GM19468 (cell line): ENCODE measurements around the gene PDLIM4.

Source experiments
- ATAC-seq: cut with Tn5 transposase; IDR thresholded peaks from one replicate; pipeline ENCODE4 v1.9.1; 2021; ENCODE audit warnings: mild to moderate bottlenecking, moderate library complexity, moderate number of reproducible peaks; ENCODE audit not compliant: unreplicated experiment; ENCODE audit errors: extremely low read depth

Gene PDLIM4, protein sequence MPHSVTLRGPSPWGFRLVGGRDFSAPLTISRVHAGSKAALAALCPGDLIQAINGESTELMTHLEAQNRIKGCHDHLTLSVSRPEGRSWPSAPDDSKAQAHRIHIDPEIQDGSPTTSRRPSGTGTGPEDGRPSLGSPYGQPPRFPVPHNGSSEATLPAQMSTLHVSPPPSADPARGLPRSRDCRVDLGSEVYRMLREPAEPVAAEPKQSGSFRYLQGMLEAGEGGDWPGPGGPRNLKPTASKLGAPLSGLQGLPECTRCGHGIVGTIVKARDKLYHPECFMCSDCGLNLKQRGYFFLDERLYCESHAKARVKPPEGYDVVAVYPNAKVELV

DNA sequence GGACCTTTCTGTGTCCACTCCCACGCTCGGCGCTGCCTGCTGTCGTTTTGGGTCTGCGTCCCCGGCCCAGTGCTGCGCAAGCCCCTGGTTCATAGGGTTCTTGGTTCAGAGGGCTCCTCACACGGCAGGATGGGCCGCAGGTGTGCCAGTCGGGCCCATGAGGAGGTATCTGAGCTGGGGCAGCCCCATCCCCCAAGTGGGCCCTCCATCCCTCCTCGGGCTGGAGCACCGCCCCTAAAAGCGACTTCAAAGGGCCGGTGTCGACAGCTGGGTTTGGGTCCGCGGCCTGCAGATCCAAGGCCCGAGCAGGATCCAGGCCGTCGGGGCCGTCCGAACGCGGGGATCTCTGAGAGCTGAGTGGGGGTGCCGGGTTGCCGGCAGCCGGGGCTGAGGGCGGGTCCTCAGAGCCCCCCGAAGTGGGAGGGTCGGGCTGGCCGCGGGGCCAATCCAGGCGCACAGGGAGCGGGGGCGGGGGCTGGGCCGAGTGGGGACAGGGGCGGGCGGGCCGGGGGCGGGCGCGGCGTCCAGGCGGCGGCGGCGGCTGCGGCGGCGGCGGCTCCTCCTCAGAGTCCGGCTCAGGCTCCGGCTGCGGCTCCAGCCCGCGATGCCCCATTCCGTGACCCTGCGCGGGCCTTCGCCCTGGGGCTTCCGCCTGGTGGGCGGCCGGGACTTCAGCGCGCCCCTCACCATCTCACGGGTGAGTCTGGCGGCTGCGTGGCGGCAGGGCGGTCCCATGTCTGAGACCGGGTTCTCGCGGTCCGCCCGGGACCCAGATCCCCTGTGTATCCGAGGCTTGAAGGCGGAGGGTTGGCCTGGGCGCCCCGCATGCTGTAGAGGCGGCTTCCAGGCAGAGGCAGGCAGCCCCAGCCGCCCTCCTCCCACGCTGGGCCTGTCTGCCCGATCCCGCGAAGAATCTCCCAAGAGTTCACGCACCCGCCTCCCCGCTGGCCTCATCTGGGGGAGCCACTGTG is at the start of gene PDLIM4:
PDLIM4 (plus strand) TSS at position 566 of the 971 bp plus-strand sequence; CDS start at position 605, 39 bp downstream.
- ATAC-seq, result no peak

DNA sequence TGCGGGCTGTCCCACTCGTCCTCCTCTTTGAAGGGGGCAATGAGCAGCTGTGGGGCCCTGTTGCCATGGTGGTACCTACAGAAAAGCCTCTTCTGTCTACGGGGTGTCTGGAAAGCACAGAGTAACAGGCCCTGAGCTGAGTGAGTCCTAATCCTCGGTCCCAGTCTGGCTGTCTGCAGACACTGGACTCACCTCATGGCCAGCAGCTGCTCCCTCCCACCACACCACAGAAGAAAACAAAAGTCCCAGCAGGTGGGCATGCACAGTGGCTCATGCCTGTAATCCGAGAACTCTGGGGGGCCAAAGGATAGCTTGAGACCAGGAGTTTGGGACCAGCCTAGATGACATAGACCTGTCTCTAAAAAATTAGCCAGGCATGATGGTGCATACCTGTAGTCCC is 49.7 kb upstream of the PDLIM4 start:
- no peak for ATAC-seq

DNA sequence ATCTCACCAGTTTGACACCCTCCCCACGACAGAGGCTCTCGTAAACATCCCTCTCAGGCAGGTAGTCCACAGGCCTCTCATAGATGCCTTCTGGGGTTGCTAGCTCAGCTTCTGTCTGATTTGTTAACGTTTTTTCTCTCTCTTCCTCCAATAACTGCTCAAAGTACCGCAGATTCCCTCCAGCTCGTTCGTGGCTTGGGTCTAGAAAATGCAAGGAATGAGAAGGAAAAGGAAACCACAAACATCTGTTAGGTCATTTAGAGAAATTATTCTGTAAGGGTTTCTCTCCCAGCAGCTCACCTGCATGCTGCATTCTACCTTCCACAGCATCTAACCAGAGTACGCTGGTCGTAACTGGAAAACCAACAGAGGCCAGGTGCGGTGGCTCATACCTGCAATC is 48.4 kb upstream of the PDLIM4 start:
- ATAC-seq, result no peak

GRCh38 chr5:132209901-132210545 is 47.5 kb upstream of the PDLIM4 start:
- no peak for ATAC-seq

GRCh38 chr5:132210944-132211343 is 46.6 kb upstream of the PDLIM4 start:
- ATAC-seq, result no peak

DNA sequence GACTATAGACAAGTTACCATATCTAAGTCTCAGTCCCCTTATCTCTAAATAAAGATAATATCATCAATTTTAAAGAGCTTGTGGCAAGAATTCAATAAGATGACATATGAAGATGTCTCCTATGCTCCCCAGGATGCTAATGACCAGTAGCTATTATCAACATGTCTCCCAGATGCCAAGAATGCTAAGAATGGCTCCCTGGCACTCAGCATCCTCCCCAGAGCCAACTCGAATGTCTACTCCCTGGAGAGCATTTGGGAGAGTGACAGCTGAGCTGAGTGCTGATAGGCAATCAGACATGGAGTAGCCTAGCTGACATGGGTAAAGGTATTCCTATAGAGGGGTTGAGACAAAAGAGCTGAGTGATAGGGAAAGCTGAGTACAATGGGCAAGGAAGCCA is 45.7 kb upstream of the PDLIM4 start:
- ATAC-seq, result no peak

DNA sequence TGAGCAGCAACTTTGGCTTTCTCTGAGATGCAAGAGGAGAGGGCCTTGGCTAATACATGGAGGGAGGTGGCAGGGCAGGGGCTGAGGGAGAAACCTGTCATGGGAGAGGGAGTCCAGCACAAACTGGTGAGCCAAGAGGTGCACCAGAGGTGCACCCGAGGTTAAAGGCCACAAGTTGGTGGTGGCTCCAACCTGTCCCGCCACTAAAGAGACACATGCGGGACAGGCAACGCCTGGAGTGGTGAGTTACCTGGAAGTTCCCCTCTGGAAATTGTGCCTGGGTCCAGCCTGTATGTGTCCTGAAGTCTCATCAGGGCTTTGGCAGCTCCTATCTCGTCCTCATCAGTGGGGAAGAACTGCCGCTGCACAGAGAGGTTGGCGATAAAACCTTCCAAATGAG is 43.8 kb upstream of the PDLIM4 start:
- no peak for ATAC-seq

DNA sequence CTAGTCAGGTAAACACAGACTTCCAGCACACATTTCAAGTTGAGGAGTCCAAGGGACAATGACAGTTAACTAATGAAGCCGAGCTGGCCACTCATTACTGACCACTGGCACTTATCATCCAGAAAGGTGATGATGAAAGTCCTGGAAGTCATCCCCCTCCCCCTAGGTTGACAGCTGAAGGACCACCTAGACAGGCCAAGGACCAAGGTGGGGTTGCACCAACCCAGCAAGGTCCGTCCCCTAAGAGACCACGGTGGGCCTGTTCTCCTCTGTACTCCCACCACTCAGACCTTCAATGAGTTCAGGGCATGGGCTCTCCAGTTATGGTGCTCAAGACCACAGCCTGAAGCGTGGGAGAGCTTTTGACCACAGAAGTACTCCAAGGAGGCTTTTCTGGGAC is 43.0 kb upstream of the PDLIM4 start:
- ATAC-seq, result no peak

DNA sequence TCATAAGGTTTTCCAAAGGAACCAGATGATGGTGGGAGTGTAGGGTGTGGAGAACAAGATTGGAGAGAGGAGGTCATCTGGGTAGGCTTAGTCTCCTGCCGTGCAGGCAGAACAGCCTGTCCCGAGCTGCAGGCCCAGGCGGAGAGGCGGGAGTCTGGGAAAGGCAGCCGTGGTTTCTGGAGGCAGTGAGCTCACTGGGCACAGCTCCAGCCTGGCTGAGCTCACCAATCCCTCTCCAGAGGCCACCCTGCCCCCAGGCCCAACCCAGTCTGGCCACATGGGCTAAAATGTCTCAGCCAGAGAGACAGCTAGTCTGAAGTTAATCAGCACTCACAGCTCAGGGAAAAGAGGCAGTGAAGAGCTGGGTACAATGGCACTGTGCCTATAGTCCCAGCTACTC is 42.2 kb upstream of the PDLIM4 start:
- no peak for ATAC-seq

DNA sequence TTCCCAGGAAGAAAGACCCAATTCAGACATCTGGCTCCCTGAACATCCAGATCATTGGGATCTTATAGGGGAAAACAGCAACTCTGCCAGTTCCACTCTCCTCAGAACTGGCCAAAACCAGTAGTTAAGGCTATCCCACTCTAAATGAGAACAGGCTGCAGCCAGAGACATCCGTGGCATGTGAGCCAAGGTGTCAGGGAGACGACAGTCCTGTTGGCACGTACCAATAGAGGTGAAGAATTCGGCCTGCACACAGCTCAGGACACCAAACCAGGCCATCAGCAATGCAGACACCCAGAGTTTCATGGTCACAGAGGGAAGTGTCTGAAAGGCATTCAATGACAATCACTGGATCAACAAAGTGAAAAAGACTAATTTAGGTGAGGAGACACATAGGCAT is 39.2 kb upstream of the PDLIM4 start:
- ATAC-seq, result no peak

- no peak for ATAC-seq
Measured at GRCh38 chr5:132219289-132219970, 38.1 kb upstream of the PDLIM4 start.

- ATAC-seq, result no peak
Measured at GRCh38 chr5:132219981-132220380, 37.5 kb upstream of the PDLIM4 start.

DNA sequence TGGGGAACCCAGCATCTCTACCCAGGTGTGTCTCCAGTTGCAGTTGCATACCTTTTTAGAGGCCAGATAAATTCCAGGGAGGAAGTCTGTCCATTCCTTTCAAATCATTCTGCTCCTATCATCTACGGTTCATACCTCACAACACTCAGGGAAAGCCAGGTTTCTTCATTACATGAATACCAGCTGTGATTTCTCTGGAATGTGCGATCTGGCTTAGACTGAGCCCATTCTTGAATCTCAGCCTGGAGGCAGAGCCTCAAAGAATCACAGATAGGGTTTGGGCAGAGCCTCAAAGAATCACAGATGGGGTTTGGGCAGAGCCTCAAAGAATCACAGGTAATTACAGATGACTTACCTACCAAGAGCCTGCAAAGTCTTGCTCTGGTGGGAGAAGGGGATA is 37.0 kb upstream of the PDLIM4 start:
- ATAC-seq, result no peak

DNA sequence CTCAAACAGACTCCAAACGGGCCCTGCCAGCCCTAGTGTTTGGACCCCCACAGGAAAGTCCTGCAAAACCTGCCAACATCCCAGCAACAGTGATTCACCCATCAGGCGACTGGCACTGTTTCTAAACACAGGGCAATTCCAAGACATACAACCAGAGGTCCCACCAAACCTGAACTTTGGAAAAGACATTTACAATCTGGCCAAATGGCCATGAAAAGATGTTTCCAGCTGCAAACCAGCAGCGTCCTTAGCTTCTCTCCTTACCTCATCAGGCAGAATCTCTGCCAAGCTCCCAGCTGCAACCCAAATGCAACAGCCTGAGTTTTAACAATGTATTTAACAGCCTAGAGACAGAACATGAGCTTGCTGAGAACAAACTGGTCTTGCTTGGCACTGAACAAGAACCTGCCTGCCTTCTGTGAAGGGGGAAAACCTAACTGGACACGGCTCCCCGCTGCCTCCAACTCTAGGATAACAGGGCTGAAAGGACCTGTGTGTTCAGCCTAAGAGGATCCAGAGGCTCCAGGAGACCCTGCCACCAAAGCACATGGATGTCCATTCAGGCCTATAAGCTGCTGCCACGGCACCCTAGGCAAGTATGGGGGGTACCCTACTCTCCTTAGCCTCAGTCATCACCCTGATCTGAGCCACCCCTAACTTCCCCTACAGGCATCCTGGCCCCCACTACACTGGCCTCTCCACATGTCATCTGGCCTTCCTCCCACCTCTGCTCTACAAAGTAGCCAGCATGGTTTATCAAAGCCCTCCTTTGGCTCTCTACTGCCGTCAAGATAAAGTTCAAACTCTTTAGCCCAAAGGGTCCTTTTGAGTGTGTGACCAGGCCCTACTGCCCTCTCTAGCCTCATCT is 35.5 kb upstream of the PDLIM4 start:
- no peak for ATAC-seq

DNA sequence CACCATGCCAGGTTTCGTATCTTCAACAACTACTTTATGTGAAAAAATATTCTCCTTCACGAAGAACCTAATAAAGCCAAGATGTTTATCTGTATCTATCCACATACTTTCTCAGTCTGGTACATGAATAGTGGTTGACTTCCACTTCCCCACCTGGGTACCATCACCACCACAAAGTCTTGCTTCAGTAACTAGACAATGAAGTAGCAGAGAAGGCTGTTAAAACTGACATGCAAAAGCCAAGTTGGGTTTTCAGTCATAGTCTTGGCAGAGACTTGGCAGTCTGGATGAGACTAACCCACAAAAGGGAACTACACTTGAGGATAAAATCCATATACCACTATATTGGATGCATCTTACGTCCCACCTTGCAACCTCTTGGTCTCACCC is 34.9 kb upstream of the PDLIM4 start:
- ATAC-seq, result peak; percentile 91

- ATAC-seq, result no peak
Measured at GRCh38 chr5:132223861-132224260, 33.6 kb upstream of the PDLIM4 start.

DNA sequence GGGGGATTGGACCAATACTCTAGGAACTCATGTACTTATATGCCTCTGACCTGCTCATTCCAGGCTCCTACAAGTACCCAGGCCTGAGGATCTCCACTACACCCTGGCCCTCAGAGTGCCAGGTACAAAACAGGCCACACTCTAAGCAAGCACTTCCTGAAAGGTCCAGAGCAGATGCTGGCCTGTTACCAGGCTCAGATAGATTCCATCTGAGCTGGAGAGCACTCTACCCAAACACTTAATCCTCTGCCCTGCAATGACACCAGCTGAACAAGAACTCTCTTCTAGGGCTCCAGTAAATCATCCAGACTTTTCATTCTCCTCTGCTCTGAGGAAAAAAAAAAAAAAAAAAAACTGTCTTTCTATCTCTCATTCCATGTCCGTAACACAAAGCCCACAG is 32.8 kb upstream of the PDLIM4 start:
- ATAC-seq, result no peak

GRCh38 chr5:132225165-132226032 is 32.1 kb upstream of the PDLIM4 start:
- ATAC-seq, result no peak
